Osteocyte (in vitro differentiated cells): ENCODE data around the gene CCDC174. TPM values are rescaled to one million over a fixed set of nuclear protein-coding genes. Genes with fewer than 3 reads are reported as not detected.

Experiments used
- DNase-seq: peaks from one replicate; pipeline ENCODE4 v3.0.0; 2021; ENCODE audit warnings: mixed read lengths; ENCODE audit not compliant: unreplicated experiment; ENCODE audit errors: extremely low spot score
- H3K27ac Mint-ChIP-seq: one replicate; pipeline ENCODE4 v1.8.0; 2021; ENCODE audit warnings: mild to moderate bottlenecking, mixed read lengths; ENCODE audit not compliant: unreplicated experiment
- H3K27me3 Mint-ChIP-seq: one replicate; pipeline ENCODE4 v1.8.0; 2021; ENCODE audit warnings: mixed read lengths; ENCODE audit not compliant: unreplicated experiment
- H3K36me3 Mint-ChIP-seq: one replicate; pipeline ENCODE4 v1.8.0; 2021; ENCODE audit warnings: mixed read lengths; ENCODE audit not compliant: unreplicated experiment
- H3K4me1 Mint-ChIP-seq: one replicate; pipeline ENCODE4 v1.8.0; 2021; ENCODE audit warnings: mixed read lengths; ENCODE audit not compliant: unreplicated experiment
- H3K4me3 Mint-ChIP-seq: one replicate; pipeline ENCODE4 v1.8.0; 2021; ENCODE audit warnings: mild to moderate bottlenecking, moderate library complexity, mixed read lengths; ENCODE audit not compliant: unreplicated experiment
- H3K9me3 Mint-ChIP-seq: one replicate; pipeline ENCODE4 v1.8.0; 2021; ENCODE audit warnings: mixed read lengths; ENCODE audit not compliant: unreplicated experiment
- total RNA-seq: library from RNA; stranded (reverse); gene quantifications from 2 replicates; pipeline ENCODE4 v1.2.1, GENCODE V29; 2021
- TF ChIP-seq, protein P1 (sequence below): fragments of 200-600 bp; sonication (generic); IDR thresholded peaks from 2 replicates; pipeline ENCODE4 v1.5.0; 2021; ENCODE audit warnings: antibody characterized with exemption, mild to moderate bottlenecking, moderate library complexity

The CCDC174 gene
- total RNA-seq, 1 donor from 2014 or later: 18.4 TPM

DNA sequence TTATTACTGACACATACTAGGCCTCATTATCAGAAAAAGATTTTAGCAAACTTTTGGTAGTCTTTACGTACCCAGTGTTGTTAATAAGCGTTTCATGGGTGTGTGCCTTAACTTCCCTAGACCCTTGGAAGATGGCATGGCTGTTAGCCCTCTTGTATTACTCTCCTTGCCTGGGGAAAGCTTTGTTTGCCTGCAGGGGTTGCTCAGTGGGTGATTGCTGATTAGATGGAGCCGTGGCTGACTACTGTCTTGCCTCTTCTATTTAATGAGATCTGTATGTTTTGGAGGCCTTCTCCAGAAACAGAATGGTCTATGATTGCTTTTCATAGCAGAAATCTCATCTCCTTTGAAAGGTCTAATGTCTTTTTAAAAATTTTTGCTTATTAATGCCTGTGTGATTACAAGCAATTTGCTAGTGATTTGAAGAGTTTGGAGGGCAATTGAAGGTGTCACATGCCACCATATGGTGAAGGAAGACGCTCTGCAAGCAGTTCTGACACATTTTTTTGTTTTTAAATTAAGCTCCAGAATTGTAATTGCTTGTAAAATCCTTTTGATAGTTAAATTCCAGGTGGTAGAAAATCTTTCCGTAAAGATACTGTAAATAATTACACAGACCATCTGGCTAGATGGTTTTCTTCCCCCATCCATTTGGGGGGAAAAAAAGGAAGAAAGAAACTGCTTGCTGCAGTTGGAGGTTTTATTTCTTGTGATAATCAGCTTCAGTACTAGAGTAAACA is 12.0 kb downstream of the CCDC174 start:
- Mint-ChIP-seq H3K4me3 (no peak overlapping the region), H3K27me3 (no peaks in the 10 kb centered on the region), H3K9me3 (no peaks in the 10 kb centered on the region), H3K27ac (no peak overlapping the region), H3K36me3 (peaks cover 64% of the 10 kb centered on the region), H3K4me1 (no peaks in the 10 kb centered on the region)
- no peak for DNase-seq
- TF ChIP-seq, protein P1, sequence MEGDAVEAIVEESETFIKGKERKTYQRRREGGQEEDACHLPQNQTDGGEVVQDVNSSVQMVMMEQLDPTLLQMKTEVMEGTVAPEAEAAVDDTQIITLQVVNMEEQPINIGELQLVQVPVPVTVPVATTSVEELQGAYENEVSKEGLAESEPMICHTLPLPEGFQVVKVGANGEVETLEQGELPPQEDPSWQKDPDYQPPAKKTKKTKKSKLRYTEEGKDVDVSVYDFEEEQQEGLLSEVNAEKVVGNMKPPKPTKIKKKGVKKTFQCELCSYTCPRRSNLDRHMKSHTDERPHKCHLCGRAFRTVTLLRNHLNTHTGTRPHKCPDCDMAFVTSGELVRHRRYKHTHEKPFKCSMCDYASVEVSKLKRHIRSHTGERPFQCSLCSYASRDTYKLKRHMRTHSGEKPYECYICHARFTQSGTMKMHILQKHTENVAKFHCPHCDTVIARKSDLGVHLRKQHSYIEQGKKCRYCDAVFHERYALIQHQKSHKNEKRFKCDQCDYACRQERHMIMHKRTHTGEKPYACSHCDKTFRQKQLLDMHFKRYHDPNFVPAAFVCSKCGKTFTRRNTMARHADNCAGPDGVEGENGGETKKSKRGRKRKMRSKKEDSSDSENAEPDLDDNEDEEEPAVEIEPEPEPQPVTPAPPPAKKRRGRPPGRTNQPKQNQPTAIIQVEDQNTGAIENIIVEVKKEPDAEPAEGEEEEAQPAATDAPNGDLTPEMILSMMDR: no peak

DNA sequence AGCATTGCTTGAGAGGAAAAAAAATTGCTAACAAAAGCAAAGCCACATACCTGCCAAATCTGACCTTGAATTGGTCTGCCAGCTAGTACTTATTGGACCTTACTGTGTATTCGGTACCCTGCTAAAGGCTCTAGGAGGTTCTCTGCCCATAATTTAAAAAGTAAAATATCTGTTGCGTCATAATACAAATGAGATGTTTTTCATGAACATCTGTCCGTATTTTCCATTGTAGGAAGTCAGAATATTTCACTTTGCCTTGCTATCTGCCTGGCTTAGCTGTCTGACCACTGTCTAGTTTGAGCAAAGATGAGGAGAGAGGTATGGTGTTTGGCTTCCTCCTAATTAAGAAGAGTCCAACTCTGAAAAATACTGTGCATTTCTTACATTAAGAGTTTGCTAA is 12.6 kb downstream of the CCDC174 start:
- Mint-ChIP-seq H3K36me3 (peaks cover 59% of the 10 kb centered on the region), H3K27ac (no peak overlapping the region)

DNA sequence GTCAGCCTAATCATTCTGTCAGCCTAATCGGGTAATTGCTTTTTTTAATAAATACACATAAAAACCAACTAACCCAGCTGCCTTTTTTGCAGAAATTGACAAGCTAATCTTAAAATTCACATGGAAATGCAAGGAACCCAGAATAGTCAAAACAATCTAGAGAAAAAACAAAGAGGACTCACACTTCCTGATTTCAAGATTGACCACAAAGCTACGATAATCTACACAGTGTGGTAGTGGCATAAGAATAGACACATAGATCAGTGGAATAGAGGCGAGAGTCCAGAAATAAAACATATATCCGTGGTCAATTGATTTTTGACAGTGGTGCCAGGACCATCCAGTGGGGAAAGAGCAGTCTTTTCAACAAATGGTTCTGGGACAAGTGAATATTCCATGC is 21.0 kb downstream of the CCDC174 start:
- Mint-ChIP-seq H3K4me1 (no peaks in the 10 kb centered on the region), H3K9me3 (no peaks in the 10 kb centered on the region), H3K4me3 (no peak overlapping the region), H3K27ac (no peak overlapping the region), H3K36me3 (peaks cover 28% of the 10 kb centered on the region), H3K27me3 (no peaks in the 10 kb centered on the region)
- no peak for DNase-seq
- TF ChIP-seq, protein P1: no peak

More for the DNA sequence above, 12.6 kb downstream of the CCDC174 start:
- Mint-ChIP-seq H3K9me3 (no peaks in the 10 kb centered on the region), H3K27me3 (no peaks in the 10 kb centered on the region), H3K4me1 (no peaks in the 10 kb centered on the region), H3K4me3 (no peak overlapping the region)
- TF ChIP-seq, protein P1: no peak
- no peak for DNase-seq

DNA sequence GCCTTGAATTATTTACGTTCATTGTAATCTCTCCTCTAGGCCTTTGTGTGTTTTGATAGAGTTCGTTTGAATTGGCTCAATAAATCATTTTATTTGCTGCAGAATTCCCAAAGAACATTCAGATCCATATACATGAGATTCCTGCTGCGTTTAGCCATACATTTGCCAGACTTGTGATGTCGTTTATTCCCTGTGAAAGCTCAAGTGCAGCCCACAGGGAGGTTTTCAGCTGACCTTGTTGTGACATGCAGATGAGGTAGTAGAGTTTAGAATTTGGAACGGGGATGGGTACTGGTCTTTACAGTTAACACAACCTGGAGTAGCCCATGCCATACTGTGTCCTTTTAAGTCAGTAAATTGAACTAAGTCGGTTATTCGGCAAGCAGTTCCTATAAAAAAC is 23.3 kb downstream of the CCDC174 start, which contains the start of gene C3orf20:
Gene C3orf20, plus strand, starts transcription at position 301 of the 400 bp plus-strand sequence. CDS start 7,573 bp downstream, outside the sequence.
- TF ChIP-seq, protein P1: no peak
- Mint-ChIP-seq H3K4me1 (no peaks in the 10 kb centered on the region), H3K4me3 (no peak within 1 kb of the TSS), H3K9me3 (peaks cover 4% of the 10 kb centered on the region), H3K27me3 (no peaks in the 10 kb centered on the region), H3K36me3 (peaks cover 17% of the 10 kb centered on the region), H3K27ac (peak within 1 kb of the TSS; percentile 27)
- DNase-seq: no peak

DNA sequence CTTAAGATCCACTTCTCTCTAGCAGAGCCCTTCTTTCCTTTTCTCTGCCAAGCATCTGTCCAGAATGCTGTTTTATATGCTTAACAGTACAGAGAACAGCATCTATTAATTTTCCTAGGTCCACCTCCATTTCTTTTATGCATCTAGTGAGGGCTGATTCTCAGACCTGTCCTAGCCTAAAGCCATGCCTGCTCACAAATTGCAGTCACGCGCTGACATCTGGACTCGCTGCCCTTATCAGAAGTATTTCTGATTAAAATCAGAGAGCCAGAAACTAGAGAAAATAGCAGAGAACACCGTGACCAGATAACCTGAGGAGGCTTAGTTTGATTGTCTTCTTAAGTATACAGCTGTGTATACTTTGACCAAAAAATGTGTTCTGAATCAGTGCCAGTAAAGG is 25.3 kb downstream of the CCDC174 start:
- Mint-ChIP-seq H3K36me3 (peaks cover 2% of the 10 kb centered on the region), H3K9me3 (peaks cover 9% of the 10 kb centered on the region), H3K4me1 (no peaks in the 10 kb centered on the region), H3K27me3 (no peaks in the 10 kb centered on the region), H3K4me3 (no peak overlapping the region), H3K27ac (no peak overlapping the region)
- TF ChIP-seq, protein P1: no peak
- no peak for DNase-seq
